Gastroesophageal sphincter (tissue), 4 donors: ENCODE measurements around the gene SLC1A4. TPM values are rescaled to one million over a fixed set of nuclear protein-coding genes. Genes with fewer than 3 reads are reported as not detected.
"Not testable (repeated sequence)": the region's sequence is repeated elsewhere in the genome, so short reads cannot be mapped to it uniquely, and the experiment has no call there.

Experiments
- ATAC-seq: fragments of 150-250 bp; one replicate; pipeline ENCODE4 v1.9.1; 2016; ENCODE audit warnings: mild to moderate bottlenecking, moderate library complexity
- H3K27ac ChIP-seq, 4 donors: fragments of 200-600 bp; sonication (generic) in 3 of 4; 1 replicate in 3 of 4; 2 replicates in 1 of 4; pipeline ENCODE4 v1.5.1; 2016 to 2019
- H3K27me3 ChIP-seq: fragments of 200-600 bp; sonication (generic); one replicate; pipeline ENCODE4 v1.5.1; 2019
- H3K36me3 ChIP-seq, 2 donors: fragments of 200-600 bp; sonication (generic); one replicate each; pipeline ENCODE4 v1.5.1; 2019; ENCODE audit warnings: control low read depth in 1 of 2
- H3K4me1 ChIP-seq, 3 donors: fragments of 200-600 bp; sonication (generic); 1 replicate in 2 of 3; 2 replicates in 1 of 3; pipeline ENCODE4 v1.5.1; 2016 to 2019; ENCODE audit warnings: control low read depth in 2 of 3
- H3K4me3 ChIP-seq, 2 donors: fragments of 200-600 bp; sonication (generic); one replicate each; pipeline ENCODE4 v1.5.1; 2019; ENCODE audit warnings: mild to moderate bottlenecking in 1 of 2, moderate library complexity in 1 of 2
- H3K9me3 ChIP-seq, 3 donors: fragments of 200-600 bp; sonication (generic); one replicate each; pipeline ENCODE4 v1.5.1; 2017 to 2019; ENCODE audit warnings: control low read depth in 2 of 3
- CTCF ChIP-seq, 4 experiments: fragments of 200-600 bp in 2 of 4; fragments of 450-650 bp in 2 of 4; sonication (generic) in 1 of 4; IDR thresholded peaks; one replicate each; pipeline ENCODE4 v1.5.1; 2017 to 2019; ENCODE audit warnings: antibody characterized with exemption in 4 of 4, mild to moderate bottlenecking in 2 of 4, moderate library complexity in 2 of 4
- EP300 ChIP-seq: sonication (generic); formaldehyde crosslinking; IDR thresholded peaks from one replicate; pipeline ENCODE4 v1.6.1; 2017; ENCODE audit warnings: antibody characterized with exemption, mild to moderate bottlenecking
- POLR2A ChIP-seq, 2 donors: fragments of 450-650 bp; IDR thresholded peaks; one replicate each; pipeline ENCODE4 v1.6.1; 2017; ENCODE audit warnings: antibody characterized with exemption in 2 of 2, mild to moderate bottlenecking in 2 of 2, moderate library complexity in 1 of 2
- POLR2AphosphoS5 ChIP-seq: sonication (generic); formaldehyde crosslinking; IDR thresholded peaks from one replicate; pipeline ENCODE4 v1.6.1; 2017; ENCODE audit warnings: antibody characterized with exemption
- WGBS, 2 donors: methylation state at CpG; one replicate each; pipeline ENCODE4 v1.1.5; 2018; ENCODE audit warnings: low coverage in 1 of 2; 5-methylcytosine and 5-hydroxymethylcytosine counted together
- total RNA-seq, 4 donors: library from RNA; depleted of rRNA; stranded (reverse); fragments of >200 nt; gene quantifications; one replicate each; pipeline ENCODE4 v1.1.0, GENCODE V29; 2016

SLC1A4 gene
- total RNA-seq, 4 donors from 2014 or later = 9.0 to 13.8 (median 11.3) TPM

GRCh38 chr2:64963719-64964118 lies 25.5 kb upstream of the SLC1A4 start:
- no peaks in the 10 kb centered on the region for H3K27me3 ChIP-seq
- no peaks in the 10 kb centered on the region for H3K9me3 ChIP-seq
- 100% methylated on average over 1 of the region's 1 CpG; no CpG with 5 or more reads in 1 of the 2 donors for WGBS, 2 donors
- ATAC-seq = no peak
- H3K36me3 ChIP-seq = no peaks in the 10 kb centered on the region
- H3K4me3 ChIP-seq = no peak overlapping the region
- TF ChIP-seq CTCF (IDR thresholded peaks at IDR 0.05) (no peak), POLR2A (IDR thresholded peaks at IDR 0.05) (no peak), POLR2AphosphoS5 (no peak), EP300 (no peak)
- H3K27ac ChIP-seq = no peak overlapping the region
- H3K4me1 ChIP-seq = no peaks in the 10 kb centered on the region

GRCh38 chr2:64966017-64966416 lies 23.2 kb upstream of the SLC1A4 start:
- TF ChIP-seq CTCF (IDR thresholded peaks at IDR 0.05) (no peak), POLR2A (IDR thresholded peaks at IDR 0.05) (no peak), EP300 (no peak), POLR2AphosphoS5 (no peak)
- no peaks in the 10 kb centered on the region for H3K9me3 ChIP-seq
- no peak overlapping the region for H3K4me3 ChIP-seq
- WGBS, 2 donors = 95 to 96% methylated on average over 3 to 4 of the region's 4 CpGs
- no peaks in the 10 kb centered on the region for H3K36me3 ChIP-seq
- no peaks in the 10 kb centered on the region for H3K4me1 ChIP-seq
- no peak for ATAC-seq
- no peaks in the 10 kb centered on the region for H3K27me3 ChIP-seq
- H3K27ac ChIP-seq = no peak overlapping the region

- no peaks in the 10 kb centered on the region for H3K27me3 ChIP-seq
- H3K4me1 ChIP-seq = no peaks in the 10 kb centered on the region
- no peak for ATAC-seq
- H3K4me3 ChIP-seq = no peak overlapping the region
- WGBS, 2 donors = 78 to 88% methylated on average over 7 of the region's 7 CpGs
- no peak overlapping the region for H3K27ac ChIP-seq
- H3K9me3 ChIP-seq = no peaks in the 10 kb centered on the region
- H3K36me3 ChIP-seq = no peaks in the 10 kb centered on the region
- TF ChIP-seq EP300 (no peak), POLR2A (IDR thresholded peaks at IDR 0.05) (no peak), POLR2AphosphoS5 (no peak), CTCF (IDR thresholded peaks at IDR 0.05) (no peak)
Observed at GRCh38 chr2:64966839-64967238, 22.4 kb upstream of the SLC1A4 start.

- TF ChIP-seq EP300 (no peak), POLR2AphosphoS5 (no peak), CTCF (IDR thresholded peaks at IDR 0.05) (no peak), POLR2A (IDR thresholded peaks at IDR 0.05) (no peak)
- Histone ChIP-seq H3K4me3 (no peak overlapping the region), H3K9me3 (no peaks in the 10 kb centered on the region), H3K36me3 (no peaks in the 10 kb centered on the region), H3K27ac (no peak overlapping the region), H3K27me3 (no peaks in the 10 kb centered on the region), H3K4me1 (peaks cover 0 to 4% (median 0%) of the 10 kb centered on the region in 3 donors)
- no peak for ATAC-seq
- WGBS, 2 donors = 89 to 96% methylated on average over 4 of the region's 4 CpGs
Observed at GRCh38 chr2:64967601-64968000, 21.6 kb upstream of the SLC1A4 start.

- H3K27me3 ChIP-seq, H3K9me3 ChIP-seq, H3K4me1 ChIP-seq, ATAC-seq, H3K36me3 ChIP-seq, H3K27ac ChIP-seq, H3K4me3 ChIP-seq: not testable (repeated sequence)
- WGBS, 2 donors = no CpG with 5 or more reads among the region's 25 CpGs
Observed at GRCh38 chr2:64969086-64969485, 20.1 kb upstream of the SLC1A4 start.

- Histone ChIP-seq H3K27me3 (no peaks in the 10 kb centered on the region), H3K4me3 (no peak overlapping the region), H3K9me3 (no peaks in the 10 kb centered on the region), H3K27ac (no peak overlapping the region), H3K36me3 (no peaks in the 10 kb centered on the region), H3K4me1 (peaks cover 0 to 22% (median 0%) of the 10 kb centered on the region in 3 donors)
- no peak for ATAC-seq
- 53 to 81% methylated on average over 2 of the region's 2 CpGs for WGBS, 2 donors
- TF ChIP-seq POLR2AphosphoS5 (no peak), EP300 (no peak), POLR2A (IDR thresholded peaks at IDR 0.05) (no peak), CTCF (IDR thresholded peaks at IDR 0.05) (no peak)
Observed at GRCh38 chr2:64970495-64970894, 18.7 kb upstream of the SLC1A4 start.
